Lung microvascular endothelial cell (primary cell): ENCODE measurements around the gene LRCH4. TPM values are rescaled to one million over a fixed set of nuclear protein-coding genes. Genes with fewer than 3 reads are reported as not detected.

Experiments
- DNase-seq, 2 donors: peaks; one replicate each; pipeline versions ENCODE4 v3.0.0 to v3.0.0-alpha.2; 2010; ENCODE audit warnings: low read depth in 2 of 2
- total RNA-seq: library from RNA; depleted of rRNA; stranded (reverse); fragments of >200 nt; gene quantifications from 2 replicates; pipeline ENCODE4 v1.2.1, GENCODE V29; 2014

The LRCH4 gene
- total RNA-seq, 1 donor from 2014 or later, result 5.8 TPM

- DNase-seq, result no peak
Measured at GRCh38 chr7:100606313-100606712, 20.4 kb upstream of the LRCH4 start.

- no peak for DNase-seq
Measured at GRCh38 chr7:100604976-100605911, 19.3 kb upstream of the LRCH4 start.

GRCh38 chr7:100604028-100604975 lies 18.4 kb upstream of the LRCH4 start:
- peak; percentile 48 to 56 for DNase-seq

- no peak for DNase-seq
Measured at GRCh38 chr7:100603726-100604027, 17.7 kb upstream of the LRCH4 start.

- no peak for DNase-seq
Measured at GRCh38 chr7:100602889-100603725, 17.2 kb upstream of the LRCH4 start.

GRCh38 chr7:100600730-100601038 lies 14.8 kb upstream of the LRCH4 start:
- no peak for DNase-seq

GRCh38 chr7:100599911-100600729 lies 14.2 kb upstream of the LRCH4 start:
- DNase-seq, result no peak

GRCh38 chr7:100598425-100598824 lies 12.5 kb upstream of the LRCH4 start:
- DNase-seq, result no peak

- DNase-seq, result no peak
Measured at GRCh38 chr7:100595188-100595587, 9.3 kb upstream of the LRCH4 start.

GRCh38 chr7:100591596-100591995 lies 5.7 kb upstream of the LRCH4 start:
- DNase-seq, result no peak

- DNase-seq, result no peak
Measured at GRCh38 chr7:100590077-100590737, 4.3 kb upstream of the LRCH4 start.

- DNase-seq, result no peak
Measured at GRCh38 chr7:100589341-100589947, 3.5 kb upstream of the LRCH4 start.

GRCh38 chr7:100588438-100588837 lies 2.5 kb upstream of the LRCH4 start:
- DNase-seq, result peak; percentile 51 to 54

- DNase-seq, result peak; percentile 100
Measured at GRCh38 chr7:100586266-100587025, 517 bp upstream of the LRCH4 start, which contains the start of gene FBXO24. Gene FBXO24, plus strand, starts transcription at chr7:100586328. Its CDS starts 298 bp downstream, at chr7:100586626.

GRCh38 chr7:100584683-100585510 lies 1.0 kb downstream of the LRCH4 start:
- DNase-seq, result peak in 1 of 2 donors; percentile 75

- DNase-seq, result peak in 1 of 2 donors; percentile 23
Measured at GRCh38 chr7:100584054-100584682, 1.8 kb downstream of the LRCH4 start.
